HG03342 (cell line): ENCODE data around the gene RBM39.
"Not testable (repeated sequence)": the region's sequence is repeated elsewhere in the genome, so short reads cannot be mapped to it uniquely, and the experiment has no call there.

Experiments used
- ATAC-seq: cut with Tn5 transposase; IDR thresholded peaks from one replicate; pipeline ENCODE4 v1.9.1; 2021; ENCODE audit warnings: mild to moderate bottlenecking, moderate library complexity; ENCODE audit not compliant: unreplicated experiment

RBM39 gene

DNA sequence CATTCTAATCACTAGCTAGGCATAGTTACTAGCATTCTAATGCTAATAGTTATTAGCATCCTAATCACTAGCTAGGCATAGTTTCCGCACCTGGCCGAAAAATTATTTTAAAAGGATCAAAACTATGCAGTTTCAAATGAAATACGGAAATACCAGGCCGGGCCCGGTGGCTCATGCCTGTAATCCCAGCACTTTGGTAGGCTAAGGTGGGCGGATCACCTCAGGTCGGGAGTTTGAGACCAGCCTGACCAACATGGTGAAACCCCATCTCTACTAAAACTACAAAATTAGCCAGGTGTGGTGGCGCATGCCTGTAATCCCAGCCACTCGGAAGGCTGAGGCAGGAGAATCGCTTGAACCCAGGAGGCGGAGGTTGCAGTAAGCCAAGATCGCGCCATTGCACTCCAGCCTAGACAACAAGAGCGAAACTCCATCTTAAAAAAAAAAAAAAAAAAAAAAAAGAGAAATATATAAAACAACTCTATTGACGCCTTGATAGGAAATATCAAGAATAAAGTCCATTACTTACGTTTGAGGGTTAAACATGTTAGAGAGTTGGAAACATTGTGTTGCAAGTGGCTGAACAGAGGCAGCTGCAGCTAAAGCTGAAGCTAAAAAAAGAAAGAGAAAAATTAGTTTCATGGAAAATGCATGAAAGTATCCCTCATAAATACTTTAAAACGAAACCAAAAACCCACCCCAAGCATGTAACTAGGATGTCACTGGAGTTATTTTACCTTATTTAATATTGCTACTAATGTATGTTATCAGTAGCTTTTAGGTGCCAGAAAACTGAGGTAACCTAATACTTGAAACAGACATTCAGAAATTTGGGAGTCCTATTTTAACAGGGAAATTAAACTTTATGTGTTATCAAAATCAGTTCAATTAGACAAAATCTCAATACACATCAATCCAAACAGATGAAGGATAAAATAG is 35.2 kb downstream of the RBM39 start:
- not testable (repeated sequence) for ATAC-seq

DNA sequence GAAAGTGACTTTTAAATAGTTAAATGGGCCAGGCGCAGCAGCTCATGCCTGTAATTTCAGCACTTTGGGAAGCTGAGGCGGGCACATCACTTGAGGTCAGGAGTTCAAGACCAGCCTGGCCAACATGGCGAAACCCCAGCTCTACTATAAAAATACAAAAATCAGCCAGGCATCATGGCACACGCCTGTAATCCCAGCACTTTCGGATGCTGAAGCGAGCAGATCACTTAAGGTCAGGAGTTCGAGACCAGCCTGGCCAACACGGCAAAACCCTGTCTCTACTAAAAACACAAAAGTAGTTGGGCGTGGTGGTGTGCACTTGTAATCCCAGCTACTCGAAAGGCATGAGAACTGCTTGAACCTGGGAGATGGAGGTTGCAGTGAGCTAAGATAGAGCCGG is 36.2 kb downstream of the RBM39 start:
- not testable (repeated sequence) for ATAC-seq

DNA sequence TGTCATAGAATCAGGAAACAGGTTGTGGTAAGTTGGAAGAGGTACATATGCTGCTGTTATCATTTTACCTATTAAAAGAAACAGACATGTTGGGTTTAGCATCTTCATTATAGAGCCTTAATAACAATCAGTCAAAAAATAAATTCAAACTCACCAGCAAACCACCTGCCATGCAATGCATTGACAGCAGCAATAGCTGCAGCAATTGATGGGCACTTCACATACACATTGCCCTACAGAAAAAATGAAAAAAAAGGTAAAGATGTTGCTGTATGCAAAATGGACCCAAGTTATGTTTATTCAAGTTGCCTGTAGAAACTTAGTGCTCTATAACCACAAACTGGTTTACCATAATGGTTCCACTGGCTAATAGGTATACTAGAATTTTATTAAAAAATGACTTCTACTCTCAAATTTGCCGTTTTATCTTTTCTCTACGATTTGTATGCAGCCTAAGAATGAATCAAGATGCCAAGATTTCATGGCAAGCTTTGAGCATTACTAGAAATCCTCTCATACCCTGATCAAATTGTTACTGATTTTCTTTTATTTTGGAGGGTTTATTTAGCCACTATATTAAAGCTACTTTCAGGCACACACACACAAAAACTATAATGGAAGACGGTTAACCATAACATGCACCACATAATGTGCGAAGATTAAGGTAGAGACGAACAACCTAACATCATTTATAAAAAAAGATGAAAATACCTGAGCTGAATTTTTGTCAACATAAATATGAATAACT is 37.4 kb downstream of the RBM39 start:
- ATAC-seq: no peak

DNA sequence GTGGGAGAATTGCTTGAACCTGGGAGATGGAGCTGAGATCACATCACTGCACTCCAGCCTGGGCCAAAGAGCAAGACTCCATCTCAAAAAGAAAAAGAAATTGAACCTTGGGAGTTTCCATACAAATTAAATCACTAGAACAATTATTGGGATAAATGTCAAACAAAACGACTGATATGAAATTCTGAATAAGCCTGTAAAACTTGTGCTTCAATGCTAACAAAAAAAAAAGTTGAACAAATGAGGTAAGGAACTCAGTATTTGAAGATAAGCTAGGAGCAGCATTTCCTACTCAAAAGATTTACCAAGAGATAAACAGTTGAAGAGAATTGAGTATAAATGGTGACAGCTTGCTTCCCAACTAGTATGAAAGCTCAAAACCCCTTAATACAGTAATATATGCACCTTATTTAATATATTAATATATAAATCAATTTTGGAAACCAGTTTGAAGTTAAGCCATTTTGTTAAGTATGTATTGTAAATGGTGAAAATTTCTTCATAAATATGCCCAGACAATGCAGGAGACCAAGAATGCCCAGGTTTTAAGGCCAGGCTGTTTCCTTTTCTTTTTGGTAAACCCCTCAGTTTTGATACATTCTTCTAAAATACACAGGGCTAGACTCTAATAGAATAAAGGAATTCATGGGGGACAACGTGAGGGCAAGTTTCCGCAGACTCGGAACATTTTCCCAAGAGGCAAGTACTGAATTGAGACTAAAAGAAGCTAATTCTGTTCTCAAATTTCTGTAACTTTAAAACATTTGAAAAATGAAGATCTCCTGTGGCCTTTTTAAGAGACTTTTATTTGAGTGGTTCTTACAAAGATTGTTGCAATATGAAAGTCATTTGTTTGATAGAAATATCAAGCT is 39.0 kb downstream of the RBM39 start:
- ATAC-seq: no peak

DNA sequence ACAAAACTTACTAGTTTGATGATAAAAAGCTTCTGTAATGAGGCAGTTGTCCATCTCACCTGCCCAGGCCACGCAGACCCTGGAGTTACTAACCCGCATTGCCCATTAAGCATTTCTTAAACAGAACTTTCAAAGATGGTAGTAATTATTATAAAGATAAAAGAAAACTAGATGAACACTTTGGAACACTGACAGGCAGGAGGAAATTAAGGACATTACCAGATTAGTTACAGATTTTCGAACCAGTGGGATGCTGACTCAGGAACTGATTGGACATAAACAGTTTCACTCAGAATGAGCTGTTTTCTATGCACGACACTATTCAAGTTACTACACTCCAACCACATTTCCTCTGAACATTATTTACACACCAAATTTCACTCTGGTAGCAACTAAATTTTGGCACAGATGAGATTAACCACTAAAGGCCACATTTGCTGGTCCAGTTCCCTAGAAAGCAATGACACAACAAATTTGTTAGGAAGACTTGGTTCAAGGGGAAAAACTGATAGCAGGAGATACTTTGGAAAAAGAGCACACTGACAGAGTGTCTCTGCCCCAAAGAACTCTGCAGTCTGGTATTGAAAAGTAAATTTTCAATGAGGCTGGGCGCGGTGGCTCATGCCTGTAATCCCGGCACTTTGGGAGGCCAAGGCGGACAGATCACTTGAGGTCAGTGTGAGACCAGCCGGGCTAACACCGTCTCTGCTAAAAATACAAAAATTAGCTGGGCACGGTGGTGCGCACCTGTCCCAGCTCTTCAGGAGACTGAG is 39.8 kb downstream of the RBM39 start:
- ATAC-seq: no peak

DNA sequence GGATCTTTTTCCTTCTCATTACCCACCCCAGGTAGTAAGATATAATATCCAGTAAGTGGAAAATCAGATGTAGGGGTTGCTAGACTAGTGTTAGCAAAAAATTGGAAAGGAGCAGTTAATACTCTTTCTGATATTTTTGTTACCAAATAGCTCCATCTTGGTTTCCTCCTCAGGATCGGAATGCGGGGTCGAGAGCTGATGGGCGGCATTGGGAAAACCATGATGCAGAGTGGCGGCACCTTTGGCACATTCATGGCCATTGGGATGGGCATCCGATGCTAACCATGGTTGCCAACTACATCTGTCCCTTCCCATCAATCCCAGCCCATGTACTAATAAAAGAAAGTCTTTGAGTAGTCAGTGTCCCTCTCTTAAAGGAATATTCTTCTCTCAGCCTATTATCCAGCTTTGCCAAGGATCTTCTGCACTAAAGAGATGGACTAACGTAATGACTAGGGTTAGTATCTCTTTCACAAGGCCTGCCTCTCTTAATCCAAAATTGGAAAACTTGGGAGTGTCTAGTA is 41.4 kb downstream of the RBM39 start:
- no peak for ATAC-seq

DNA sequence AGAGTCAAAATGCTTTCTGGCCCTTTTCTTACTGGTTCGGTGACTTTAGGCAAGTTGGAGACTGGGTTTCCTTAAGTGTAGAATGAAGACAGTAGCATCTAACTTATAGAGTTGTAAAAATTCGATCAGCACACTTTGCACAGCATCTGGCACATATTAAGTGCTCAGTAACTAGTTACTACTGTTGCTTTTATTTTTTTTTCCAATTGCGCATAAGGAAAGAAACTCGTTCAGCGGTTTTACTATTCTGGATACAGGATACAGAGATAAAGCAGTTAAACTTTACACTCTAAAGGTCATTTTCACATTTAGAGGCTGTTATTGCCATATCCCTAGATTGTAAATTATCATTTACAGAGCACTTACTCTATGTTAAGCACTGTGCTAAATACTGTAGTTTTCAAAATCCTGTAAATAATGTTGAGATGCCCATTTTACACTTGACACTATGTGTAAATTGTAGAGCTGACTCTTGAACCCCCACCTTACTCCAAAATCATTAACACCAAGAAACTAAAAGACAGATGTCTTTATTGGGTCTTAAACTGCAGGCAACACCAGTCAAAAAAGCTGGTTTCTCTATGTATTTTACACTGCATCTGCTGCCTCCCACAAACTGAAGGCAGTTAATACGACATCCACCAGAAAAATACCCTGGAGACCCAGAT is 42.0 kb downstream of the RBM39 start:
- ATAC-seq: no peak

DNA sequence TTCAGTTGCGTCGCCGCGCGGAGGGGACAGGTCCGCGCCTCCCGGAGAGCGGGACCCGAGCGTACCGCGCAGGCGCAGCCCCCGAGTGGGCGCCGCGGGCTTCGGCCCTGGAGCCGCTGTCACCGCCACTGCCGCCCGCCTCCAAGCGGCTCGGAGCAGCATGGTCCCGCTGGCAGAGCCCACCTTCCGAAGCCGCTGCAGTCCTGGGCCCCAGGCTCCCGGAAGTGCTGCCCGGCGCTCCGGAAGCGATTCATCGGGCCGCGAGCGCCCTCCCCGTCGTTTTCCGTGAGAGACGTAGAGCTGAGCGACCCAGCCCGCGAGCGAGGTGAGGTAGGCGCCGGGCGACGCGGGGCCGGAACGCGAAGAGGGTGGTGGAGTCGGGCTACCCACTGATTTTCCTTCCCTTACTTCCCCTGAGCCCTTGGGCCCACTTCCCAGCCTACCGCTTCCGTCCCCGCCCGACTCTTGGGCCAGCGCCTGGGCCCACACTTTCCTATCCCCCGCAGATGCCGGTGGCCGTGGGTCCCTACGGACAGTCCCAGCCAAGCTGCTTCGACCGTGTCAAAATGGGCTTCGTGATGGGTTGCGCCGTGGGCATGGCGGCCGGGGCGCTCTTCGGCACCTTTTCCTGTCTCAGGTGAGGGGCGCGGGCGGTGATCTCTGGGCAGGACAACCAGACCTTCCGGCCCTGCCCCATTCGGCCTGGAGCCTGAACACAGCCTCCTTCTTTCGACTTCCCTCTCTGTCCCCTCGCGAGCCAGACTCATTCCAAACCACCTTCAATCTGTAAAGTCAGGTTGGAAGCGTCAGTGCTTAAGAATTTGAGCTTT is 42.7 kb downstream of the RBM39 start, which contains the start of the genes NFS1 and ROMO1:
TSS of gene NFS1 (minus strand) at position 226 of the 830 bp plus-strand sequence. CDS start at position 162, 64 bp downstream.
TSS of gene ROMO1 (plus strand) at position 279 of the 830 bp plus-strand sequence. CDS start at position 507, 228 bp downstream.
- peak; percentile 70 for ATAC-seq

DNA sequence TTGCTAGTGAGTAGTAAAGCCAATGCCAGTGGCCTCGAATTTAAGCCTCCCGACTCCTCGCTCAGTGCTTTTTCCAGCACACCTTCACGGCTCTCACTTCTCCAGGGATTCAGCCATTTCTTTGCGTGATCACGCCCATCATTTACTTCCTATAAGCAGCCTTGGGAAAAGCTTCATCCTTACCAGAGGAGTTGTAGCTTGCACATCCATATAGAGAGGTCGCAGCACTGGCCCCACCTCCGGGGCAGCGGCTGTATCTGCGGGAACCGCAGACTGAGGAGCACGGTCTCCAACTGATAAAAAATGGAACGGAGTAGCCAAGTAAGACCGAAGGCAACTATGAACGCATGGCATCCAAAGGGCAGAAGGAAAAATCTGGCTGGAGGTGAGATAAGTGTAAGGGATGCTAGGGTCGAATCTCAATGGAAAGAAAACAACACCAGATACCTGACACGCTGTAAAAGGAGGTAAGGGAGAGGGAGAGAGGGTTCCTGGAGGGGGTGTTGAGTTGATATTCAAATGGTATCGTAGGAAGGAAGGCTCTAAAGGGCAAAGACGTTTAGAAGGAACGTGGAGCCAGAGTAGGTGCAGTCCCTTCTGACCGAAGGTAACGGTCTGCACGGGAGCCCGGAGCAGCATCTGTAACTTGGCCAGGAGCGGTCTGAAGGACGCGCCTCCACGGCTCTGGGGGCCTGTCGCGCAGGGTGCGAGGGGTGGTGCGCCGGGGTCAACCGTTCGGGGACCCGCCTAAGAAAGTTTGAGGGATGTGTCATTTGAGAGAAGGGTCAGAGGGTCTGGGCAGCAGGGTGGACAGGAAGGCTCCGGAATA is 43.5 kb downstream of the RBM39 start:
- ATAC-seq: peak; percentile 27

DNA sequence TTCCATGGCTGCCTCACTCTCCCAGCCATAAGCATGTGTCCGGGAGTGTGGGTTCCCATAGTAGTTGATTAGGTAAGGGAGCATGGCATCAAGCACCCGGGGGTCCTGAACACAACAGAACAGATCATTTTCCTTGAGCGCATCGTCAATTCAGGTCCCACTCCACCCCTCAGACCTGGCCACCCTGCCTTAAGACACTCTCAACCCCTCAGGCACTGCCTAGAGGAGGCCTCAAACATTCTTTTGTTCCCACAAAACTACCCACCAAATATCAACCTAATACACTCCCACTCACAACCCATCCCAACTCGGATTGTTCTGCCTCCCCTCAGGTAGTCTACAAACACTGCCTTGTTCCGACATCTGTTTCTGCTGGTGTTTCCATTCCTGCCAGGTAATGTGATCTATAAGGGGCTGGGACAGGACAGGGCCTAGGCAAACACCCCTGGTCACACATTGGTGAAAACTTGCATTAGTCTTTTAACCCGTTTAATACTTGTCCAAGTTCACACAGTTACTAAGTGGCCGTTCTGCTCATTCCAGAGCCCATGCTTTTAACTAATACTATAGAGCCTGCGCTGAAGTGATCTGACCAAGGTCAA is 44.3 kb downstream of the RBM39 start:
- ATAC-seq: no peak

DNA sequence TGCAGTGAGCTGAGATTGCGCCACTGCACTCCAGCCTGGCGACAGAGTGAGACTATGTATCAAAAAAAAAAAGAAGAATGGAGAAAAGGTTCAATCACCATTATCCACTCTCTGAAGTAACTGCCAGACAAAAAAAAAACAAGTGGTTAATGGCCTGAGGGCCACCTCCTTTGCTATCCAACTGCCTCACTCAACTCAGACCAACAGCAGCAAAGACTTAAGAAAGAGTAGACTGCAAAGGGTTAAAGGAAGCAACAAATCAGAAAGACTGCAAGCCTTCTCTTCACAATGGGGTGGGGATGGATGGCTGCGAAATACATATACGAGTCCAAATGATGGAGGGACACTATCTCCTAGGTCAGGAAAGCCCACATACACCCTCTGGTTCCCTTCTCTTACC is 46.1 kb downstream of the RBM39 start:
- no peak for ATAC-seq

DNA sequence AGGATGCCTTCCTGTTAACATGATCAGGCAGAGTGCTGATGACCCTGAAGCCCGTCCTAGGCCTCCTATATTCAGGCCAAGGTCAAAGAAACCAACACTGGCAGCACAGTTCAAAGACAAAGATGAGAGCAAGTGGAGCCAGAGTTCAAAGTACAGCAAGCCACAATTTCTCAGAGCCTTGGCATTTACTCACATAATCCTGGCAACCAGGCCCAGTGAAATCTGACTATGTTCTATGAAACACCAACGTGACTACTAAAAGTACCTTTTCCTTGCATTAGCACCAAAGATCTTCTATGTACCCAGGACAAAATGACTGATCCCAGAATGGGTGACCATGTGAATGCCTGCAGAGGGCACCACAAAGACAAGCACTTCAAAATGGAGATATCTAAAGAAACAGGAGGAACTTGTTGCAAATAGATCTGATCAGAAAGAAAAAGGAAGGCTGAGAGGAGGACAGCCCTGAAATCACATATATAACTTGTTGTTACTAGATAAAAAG is 46.8 kb downstream of the RBM39 start:
- no peak for ATAC-seq

DNA sequence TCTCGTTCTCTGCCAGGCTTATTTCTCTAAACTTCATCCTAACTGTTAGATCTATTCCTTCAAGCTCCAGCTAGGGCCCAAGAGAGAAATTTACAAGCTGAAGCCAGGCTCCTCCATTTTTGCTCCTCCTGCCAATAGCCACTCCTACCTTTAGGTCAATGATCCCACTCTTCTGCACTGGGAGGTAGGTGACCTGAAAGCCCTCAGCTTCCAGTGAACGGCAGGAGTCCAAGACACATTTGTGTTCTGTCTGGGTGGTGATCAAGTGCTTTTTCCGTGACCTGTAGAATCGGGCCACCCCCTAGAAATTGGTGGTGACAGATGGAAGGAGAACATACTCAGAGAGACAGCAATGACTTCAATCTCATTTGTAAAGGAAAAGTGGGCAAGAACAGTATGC is 51.8 kb downstream of the RBM39 start:
- no peak for ATAC-seq

DNA sequence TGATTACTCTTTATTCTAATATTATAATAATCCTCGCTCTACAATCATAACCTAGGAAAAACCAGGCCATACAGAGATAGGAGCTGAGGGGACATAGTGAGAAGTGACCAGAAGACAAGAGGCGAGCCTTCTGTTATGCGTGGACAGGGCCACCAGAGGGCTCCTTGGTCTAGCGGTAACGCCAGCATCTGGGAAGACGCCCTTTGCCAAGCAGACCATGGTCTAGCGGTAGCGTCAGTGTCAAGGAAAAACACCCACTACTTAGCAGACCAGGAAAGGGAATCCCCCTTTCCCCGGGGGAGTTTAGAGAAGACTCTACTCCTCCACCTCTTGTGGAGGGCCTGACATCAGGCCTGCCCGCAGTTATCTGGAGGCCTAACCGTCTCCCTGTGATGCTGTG is 55.2 kb downstream of the RBM39 start:
- ATAC-seq: not testable (repeated sequence)

DNA sequence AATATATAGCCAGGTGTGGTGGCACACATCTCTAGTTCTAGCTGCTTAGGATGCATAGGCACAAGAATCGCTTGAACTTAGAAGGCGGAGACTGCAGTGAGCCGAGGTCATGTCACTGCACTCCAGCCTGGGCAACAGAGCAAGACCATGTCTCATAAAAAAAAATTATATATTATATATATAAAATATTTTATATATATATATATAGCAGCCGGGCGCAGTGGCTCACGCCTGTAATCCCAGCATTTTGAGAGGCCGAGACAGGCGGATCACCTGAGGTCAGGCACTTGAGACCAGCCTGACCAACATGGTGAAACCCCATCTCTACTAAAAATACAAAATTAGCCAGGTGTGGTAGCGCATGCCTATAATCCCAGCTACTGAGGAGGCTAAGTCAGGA is 56.7 kb downstream of the RBM39 start:
- not testable (repeated sequence) for ATAC-seq

DNA sequence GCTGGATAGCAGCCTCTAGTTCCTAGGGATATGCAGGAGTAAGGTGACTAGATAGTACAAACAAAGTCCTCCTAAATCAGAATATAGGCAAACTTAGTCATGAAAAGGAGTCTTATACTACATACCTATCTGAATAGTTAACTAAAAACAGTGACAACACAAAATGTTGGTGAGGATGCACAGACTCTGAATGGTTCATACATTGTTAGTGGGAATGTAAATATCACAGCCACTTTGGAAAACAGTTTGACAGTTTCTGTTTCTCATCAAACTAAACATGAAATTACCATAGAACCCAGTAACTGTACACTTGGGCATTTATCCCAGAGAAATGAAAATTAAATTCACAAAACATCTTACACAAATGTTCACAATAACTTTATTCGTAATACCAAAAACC is 60.1 kb downstream of the RBM39 start:
- no peak for ATAC-seq
